Fibroblast of pulmonary artery (primary cell): Measurements from ENCODE around the gene FOXN3.

Experiments used
- DNase-seq: peaks from one replicate; pipeline ENCODE4 v3.0.0-alpha.2; 2010; ENCODE audit warnings: low read depth
- H3K4me3 ChIP-seq: replicated peaks from 2 replicates; pipeline ENCODE4 v1.5.1; 2011; ENCODE audit warnings: low read depth, mild to moderate bottlenecking, control low read depth, low read length, moderate library complexity
- TF ChIP-seq, protein P1 (sequence below): IDR thresholded peaks from 2 replicates; pipeline ENCODE4 v1.5.1; 2011; ENCODE audit warnings: mild to moderate bottlenecking, control low read depth, low read length, inconsistent platforms; ENCODE audit errors: missing control alignments

The FOXN3 gene

DNA sequence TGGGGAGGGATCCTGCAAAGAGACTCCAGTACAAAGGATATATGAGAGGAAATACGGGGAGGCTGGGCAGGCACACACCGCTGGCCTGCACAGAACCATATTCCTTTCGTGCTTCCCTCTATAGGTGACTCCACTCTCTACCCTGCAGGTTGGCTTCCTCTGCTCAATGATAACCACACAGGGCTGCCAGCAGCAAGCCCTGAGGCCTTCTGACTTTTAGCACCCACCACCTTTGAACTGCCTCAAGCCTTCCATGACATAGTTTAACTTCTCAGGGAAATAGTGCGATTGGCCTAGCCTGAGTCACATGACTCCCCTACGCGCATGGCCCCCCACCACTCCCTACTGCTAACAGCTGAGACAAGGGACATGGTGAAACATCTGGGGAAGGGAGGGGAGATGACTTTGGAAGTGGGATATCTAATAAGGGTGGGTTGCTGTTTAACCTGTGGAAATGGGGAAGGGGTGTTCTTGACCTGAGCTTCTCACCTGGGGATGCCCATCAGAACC is 3.0 kb upstream of the FOXN3 start:
- TF ChIP-seq, protein P1, sequence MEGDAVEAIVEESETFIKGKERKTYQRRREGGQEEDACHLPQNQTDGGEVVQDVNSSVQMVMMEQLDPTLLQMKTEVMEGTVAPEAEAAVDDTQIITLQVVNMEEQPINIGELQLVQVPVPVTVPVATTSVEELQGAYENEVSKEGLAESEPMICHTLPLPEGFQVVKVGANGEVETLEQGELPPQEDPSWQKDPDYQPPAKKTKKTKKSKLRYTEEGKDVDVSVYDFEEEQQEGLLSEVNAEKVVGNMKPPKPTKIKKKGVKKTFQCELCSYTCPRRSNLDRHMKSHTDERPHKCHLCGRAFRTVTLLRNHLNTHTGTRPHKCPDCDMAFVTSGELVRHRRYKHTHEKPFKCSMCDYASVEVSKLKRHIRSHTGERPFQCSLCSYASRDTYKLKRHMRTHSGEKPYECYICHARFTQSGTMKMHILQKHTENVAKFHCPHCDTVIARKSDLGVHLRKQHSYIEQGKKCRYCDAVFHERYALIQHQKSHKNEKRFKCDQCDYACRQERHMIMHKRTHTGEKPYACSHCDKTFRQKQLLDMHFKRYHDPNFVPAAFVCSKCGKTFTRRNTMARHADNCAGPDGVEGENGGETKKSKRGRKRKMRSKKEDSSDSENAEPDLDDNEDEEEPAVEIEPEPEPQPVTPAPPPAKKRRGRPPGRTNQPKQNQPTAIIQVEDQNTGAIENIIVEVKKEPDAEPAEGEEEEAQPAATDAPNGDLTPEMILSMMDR = no peak
- no peak overlapping the region for H3K4me3 ChIP-seq
- DNase-seq = no peak

DNA sequence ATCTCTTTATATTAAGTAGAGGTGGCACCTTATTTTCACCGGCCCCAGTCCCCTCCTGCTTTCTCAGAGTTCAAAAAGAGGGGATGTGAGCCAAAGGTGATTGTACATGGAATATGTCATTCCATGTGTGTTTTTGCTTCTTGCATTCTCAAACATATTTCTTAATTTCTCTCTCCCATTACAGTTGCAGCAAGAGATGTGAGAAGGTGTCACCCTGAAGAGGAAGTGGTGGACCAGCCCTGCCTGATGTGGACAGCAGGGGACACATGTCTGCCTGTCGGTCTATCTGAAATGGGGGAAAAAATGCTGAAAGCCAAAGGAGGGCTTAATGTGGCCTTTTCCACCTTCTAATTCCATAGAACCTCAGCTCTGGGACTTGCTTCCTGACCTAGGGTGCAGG is 1.9 kb upstream of the FOXN3 start:
- DNase-seq = no peak
- TF ChIP-seq, protein P1 = no peak
- no peak overlapping the region for H3K4me3 ChIP-seq

DNA sequence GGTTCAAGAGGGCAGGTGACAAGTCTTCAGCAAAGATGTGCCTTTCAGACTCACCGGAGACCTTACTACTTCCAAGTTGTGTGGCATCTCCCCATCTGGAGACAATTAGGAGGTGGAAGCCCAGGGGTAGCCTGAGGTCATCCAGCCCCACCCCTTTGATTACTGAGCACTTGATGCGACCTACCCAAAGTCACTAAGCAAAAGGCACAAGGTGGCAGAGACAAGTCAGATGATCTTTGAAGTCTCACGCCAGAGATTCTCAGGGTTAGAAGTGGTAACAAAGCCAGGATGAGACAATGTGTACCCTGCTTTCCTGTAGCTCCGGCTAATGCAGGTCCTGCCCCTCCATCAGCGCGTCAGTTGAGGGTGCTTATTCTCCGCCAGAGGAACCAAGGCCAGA is 1.4 kb upstream of the FOXN3 start:
- no peak overlapping the region for H3K4me3 ChIP-seq
- TF ChIP-seq, protein P1 = no peak
- no peak for DNase-seq

DNA sequence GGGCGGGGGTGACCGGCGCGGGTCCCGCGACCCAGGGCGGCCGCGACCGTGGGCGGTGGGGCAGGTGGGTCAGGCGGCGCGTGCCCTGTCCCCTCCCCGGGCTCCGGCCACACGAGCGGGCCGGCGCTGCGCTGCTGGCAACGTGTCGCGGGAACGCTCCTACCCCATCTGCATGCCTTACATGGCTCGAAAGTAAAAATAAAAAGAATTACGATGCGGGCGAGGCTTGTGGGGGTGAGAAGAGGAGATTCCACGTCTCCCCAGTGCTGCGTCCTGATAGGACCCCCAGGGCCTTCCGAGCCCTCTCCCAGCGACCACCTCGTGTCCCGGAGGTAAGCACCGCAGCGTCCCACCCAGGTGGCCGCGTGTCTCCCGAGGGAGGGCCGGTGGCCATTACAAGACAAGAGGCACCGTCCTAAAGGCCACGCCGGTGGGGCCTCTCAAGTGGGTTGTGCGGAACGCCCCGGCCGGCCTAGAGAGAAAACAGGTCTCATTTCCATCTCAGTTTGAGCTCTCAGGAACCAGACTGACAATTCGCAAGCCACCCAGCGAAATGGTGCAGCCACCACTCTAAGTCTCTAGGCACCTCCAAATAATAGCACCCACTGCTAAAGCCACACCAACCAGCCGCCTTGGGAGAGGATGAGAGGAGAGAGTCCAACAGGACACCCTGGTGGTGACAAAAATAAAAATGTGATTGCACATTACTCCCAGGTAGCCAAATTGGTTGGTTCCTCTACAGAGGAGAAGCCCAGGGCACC is 612 bp upstream of the FOXN3 start:
- peak overlapping the region; percentile 61 for H3K4me3 ChIP-seq
- DNase-seq = peak; percentile 46
- TF ChIP-seq, protein P1 = peak; percentile 38

DNA sequence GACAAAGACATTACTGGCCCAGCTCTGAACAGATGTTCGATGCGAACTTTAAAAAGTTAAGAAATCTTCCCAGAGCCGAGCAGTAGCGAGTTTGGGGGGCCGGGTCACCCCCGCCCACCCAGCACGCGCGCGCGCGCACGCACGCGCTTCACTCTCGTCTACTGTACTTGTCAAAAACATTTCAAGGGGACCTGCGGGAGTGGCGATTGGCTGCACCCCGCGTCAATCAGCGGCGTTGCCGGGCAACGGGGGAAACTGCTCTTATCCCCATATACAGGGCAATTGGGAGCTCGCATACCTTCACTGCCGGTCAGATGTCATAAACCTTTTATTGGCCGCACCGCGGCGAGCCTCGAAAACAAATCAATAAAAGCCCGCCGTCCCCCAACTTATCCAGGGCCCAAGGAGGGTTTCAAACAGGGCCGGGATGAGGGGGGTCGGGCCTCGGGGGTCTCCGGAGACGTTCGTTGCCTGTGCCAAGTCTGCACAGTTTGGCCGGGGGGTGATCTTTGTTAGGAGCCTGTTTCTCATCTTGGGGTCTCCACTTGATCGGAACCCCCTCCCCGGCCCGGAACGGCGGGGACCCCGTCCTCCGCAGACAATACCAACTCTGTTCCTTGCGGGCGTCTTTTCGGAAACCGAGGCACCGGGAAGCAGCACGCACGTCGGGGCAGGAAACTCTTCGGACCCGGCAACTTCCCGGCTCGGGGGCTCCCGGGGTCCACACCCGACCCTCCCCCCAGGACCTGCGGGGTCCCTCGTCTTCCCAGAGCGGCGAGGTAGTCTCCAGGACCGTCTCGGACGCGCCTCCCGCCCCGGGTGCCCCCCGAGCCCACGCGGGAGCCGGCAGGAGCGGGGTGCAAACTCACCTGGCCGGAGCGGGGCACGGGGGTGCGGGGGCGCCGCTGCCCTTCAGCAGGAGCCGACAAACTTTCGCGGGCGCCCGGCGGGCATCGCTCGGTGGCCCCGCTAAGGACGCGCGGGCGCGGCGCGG is 734 bp downstream of the FOXN3 start:
- H3K4me3 ChIP-seq = peak overlapping the region; percentile 91
- DNase-seq = peak; percentile 99
- TF ChIP-seq, protein P1 = no peak

DNA sequence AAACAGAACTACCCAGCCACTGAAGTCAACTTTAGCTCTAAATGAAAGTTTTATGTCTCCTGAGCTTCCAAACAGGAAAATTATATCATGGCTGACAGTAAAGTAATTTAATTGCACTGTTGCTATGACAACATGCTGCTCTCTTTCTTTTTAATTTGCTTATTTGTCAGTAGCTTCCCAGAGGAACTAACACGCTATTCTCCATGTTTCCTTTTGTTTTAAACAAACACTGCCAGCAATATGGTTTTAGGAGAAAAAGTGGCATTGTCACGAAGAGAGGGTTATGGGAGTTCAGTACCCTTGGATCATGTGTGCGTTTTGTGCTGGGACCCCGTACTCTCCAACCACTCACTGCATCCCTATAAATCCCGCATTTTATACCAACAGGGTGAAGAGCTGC is 1.9 kb downstream of the FOXN3 start:
- TF ChIP-seq, protein P1 = no peak
- peak overlapping the region; percentile 91 for H3K4me3 ChIP-seq
- DNase-seq = no peak
